Hematopoietic multipotent progenitor cell treated with erythropoietin and hydrocortisone succinate and interleukin-3 and kit ligand, for 6 days (in vitro differentiated cells): Measurements from ENCODE around the gene SYT13.
"Not testable (repeated sequence)": the region's sequence is repeated elsewhere in the genome, so short reads cannot be mapped to it uniquely, and the experiment has no call there.

Source experiments
- DNase-seq: peaks from one replicate; pipeline ENCODE4 v3.0.0-alpha.2; 2015

The SYT13 gene

GRCh38 chr11:45270946-45271716 is 15.0 kb downstream of the SYT13 start:
- DNase-seq, result no peak

GRCh38 chr11:45269678-45270077 is 16.5 kb downstream of the SYT13 start:
- no peak for DNase-seq

GRCh38 chr11:45267652-45268299 is 18.4 kb downstream of the SYT13 start:
- no peak for DNase-seq

- DNase-seq, result peak; percentile 51
Observed at GRCh38 chr11:45267052-45267451, 19.1 kb downstream of the SYT13 start.

- no peak for DNase-seq
Observed at GRCh38 chr11:45266676-45267020, 19.5 kb downstream of the SYT13 start.

GRCh38 chr11:45265969-45266675 is 20.0 kb downstream of the SYT13 start:
- DNase-seq, result no peak

GRCh38 chr11:45264839-45265515 is 21.2 kb downstream of the SYT13 start:
- no peak for DNase-seq

GRCh38 chr11:45263773-45264172 is 22.4 kb downstream of the SYT13 start:
- no peak for DNase-seq

GRCh38 chr11:45262900-45263299 is 23.2 kb downstream of the SYT13 start:
- DNase-seq, result no peak

GRCh38 chr11:45260071-45260470 is 26.1 kb downstream of the SYT13 start:
- DNase-seq, result no peak

GRCh38 chr11:45259592-45259991 is 26.5 kb downstream of the SYT13 start:
- no peak for DNase-seq

- no peak for DNase-seq
Observed at GRCh38 chr11:45258982-45259530, 27.1 kb downstream of the SYT13 start.

- no peak for DNase-seq
Observed at GRCh38 chr11:45254070-45254469, 32.1 kb downstream of the SYT13 start.

- no peak for DNase-seq
Observed at GRCh38 chr11:45253640-45254039, 32.5 kb downstream of the SYT13 start.

GRCh38 chr11:45252877-45253276 is 33.3 kb downstream of the SYT13 start:
- DNase-seq, result no peak

GRCh38 chr11:45252134-45252856 is 33.8 kb downstream of the SYT13 start:
- peak; percentile 61 for DNase-seq

GRCh38 chr11:45250035-45250718 is 36.0 kb downstream of the SYT13 start:
- no peak for DNase-seq

- not testable (repeated sequence) for DNase-seq
Observed at GRCh38 chr11:45249372-45249771, 36.8 kb downstream of the SYT13 start.

GRCh38 chr11:45248501-45249011 is 37.6 kb downstream of the SYT13 start:
- no peak for DNase-seq

GRCh38 chr11:45247433-45247832 is 38.7 kb downstream of the SYT13 start:
- DNase-seq, result no peak

GRCh38 chr11:45246241-45246640 is 39.9 kb downstream of the SYT13 start:
- DNase-seq, result no peak
